Parathyroid adenoma (tissue), 2 donors: Measurements from ENCODE around the gene SND1.

Experiments used
- H2AFZ ChIP-seq: fragments of 300-600 bp; sonication (generic); one replicate; pipeline ENCODE4 v1.7.0; 2017; ENCODE audit warnings: antibody characterized with exemption, mild to moderate bottlenecking
- H3K27ac ChIP-seq: fragments of 300-600 bp; sonication (generic); one replicate; pipeline ENCODE4 v1.7.0; 2017
- H3K27me3 ChIP-seq: fragments of 300-600 bp; sonication (generic); one replicate; pipeline ENCODE4 v1.7.0; 2017; ENCODE audit warnings: low read length; ENCODE audit not compliant: control insufficient read depth, insufficient read depth
- H3K36me3 ChIP-seq: fragments of 300-600 bp; sonication (generic); one replicate; pipeline ENCODE4 v1.7.0; 2017; ENCODE audit warnings: low read length; ENCODE audit not compliant: control insufficient read depth, insufficient read depth
- H3K4me1 ChIP-seq: fragments of 300-600 bp; sonication (generic); one replicate; pipeline ENCODE4 v1.7.0; 2017; ENCODE audit warnings: control low read depth
- H3K4me2 ChIP-seq: fragments of 300-600 bp; sonication (generic); one replicate; pipeline ENCODE4 v1.7.0; 2017; ENCODE audit warnings: low read length
- H3K4me3 ChIP-seq: fragments of 300-600 bp; sonication (generic); one replicate; pipeline ENCODE4 v1.7.0; 2017; ENCODE audit warnings: low read depth, low read length
- H3K79me2 ChIP-seq: fragments of 300-600 bp; sonication (generic); one replicate; pipeline ENCODE4 v1.7.0; 2017; ENCODE audit warnings: control low read depth
- H3K9ac ChIP-seq: fragments of 300-600 bp; sonication (generic); one replicate; pipeline ENCODE4 v1.7.0; 2017; ENCODE audit warnings: mild to moderate bottlenecking
- H3K9me3 ChIP-seq: fragments of 300-600 bp; sonication (generic); one replicate; pipeline ENCODE4 v1.7.0; 2017; ENCODE audit warnings: low read length; ENCODE audit not compliant: control insufficient read depth
- CTCF ChIP-seq: fragments of 300-600 bp; sonication (generic); IDR thresholded peaks from one replicate; pipeline ENCODE4 v1.7.0; 2017; ENCODE audit warnings: antibody characterized with exemption, mild to moderate bottlenecking
- donor health status: primary hyperparathyroidism.

The SND1 gene

GRCh38 chr7:127871226-127871625 lies 219.2 kb downstream of the SND1 start:
- Histone ChIP-seq H3K27me3 (no peaks in the 10 kb centered on the region), H3K79me2 (peaks cover 6% of the 10 kb centered on the region), H3K4me1 (peaks cover 19% of the 10 kb centered on the region), H2AFZ (no peak overlapping the region), H3K9ac (no peak overlapping the region), H3K4me2 (no peak overlapping the region), H3K4me3 (no peak overlapping the region), H3K27ac (no peak overlapping the region), H3K9me3 (no peaks in the 10 kb centered on the region), H3K36me3 (no peaks in the 10 kb centered on the region)
- no peak for TF ChIP-seq CTCF

GRCh38 chr7:127872122-127872521 lies 220.1 kb downstream of the SND1 start:
- TF ChIP-seq CTCF = no peak
- Histone ChIP-seq H3K27me3 (no peaks in the 10 kb centered on the region), H3K79me2 (peaks cover 6% of the 10 kb centered on the region), H3K4me2 (no peak overlapping the region), H3K36me3 (no peaks in the 10 kb centered on the region), H3K9me3 (no peaks in the 10 kb centered on the region), H3K4me3 (no peak overlapping the region), H3K27ac (no peak overlapping the region), H2AFZ (no peak overlapping the region), H3K9ac (no peak overlapping the region), H3K4me1 (peaks cover 18% of the 10 kb centered on the region)

- no peak for TF ChIP-seq CTCF
- H3K79me2 ChIP-seq = peaks cover 8% of the 10 kb centered on the region
- no peaks in the 10 kb centered on the region for H3K9me3 ChIP-seq
- H3K4me2 ChIP-seq = no peak overlapping the region
- no peak overlapping the region for H3K4me3 ChIP-seq
- H3K27me3 ChIP-seq = no peaks in the 10 kb centered on the region
- no peak overlapping the region for H3K9ac ChIP-seq
- no peaks in the 10 kb centered on the region for H3K36me3 ChIP-seq
- no peak overlapping the region for H2AFZ ChIP-seq
- H3K4me1 ChIP-seq = peaks cover 14% of the 10 kb centered on the region
- no peak overlapping the region for H3K27ac ChIP-seq
These were observed 221.2 kb downstream of the SND1 start for GRCh38 chr7:127873151-127873550.

GRCh38 chr7:127873715-127874636 lies 222.0 kb downstream of the SND1 start:
- Histone ChIP-seq H3K9me3 (no peaks in the 10 kb centered on the region), H2AFZ (no peak overlapping the region), H3K4me1 (peaks cover 9% of the 10 kb centered on the region), H3K27ac (no peak overlapping the region), H3K9ac (no peak overlapping the region), H3K79me2 (peaks cover 8% of the 10 kb centered on the region), H3K27me3 (no peaks in the 10 kb centered on the region), H3K36me3 (no peaks in the 10 kb centered on the region), H3K4me3 (no peak overlapping the region), H3K4me2 (no peak overlapping the region)
- no peak for TF ChIP-seq CTCF
